ENCODE data around the gene ACVR1. TPM values are rescaled to one million over a fixed set of nuclear protein-coding genes. Genes with fewer than 3 reads are reported as not detected.
"Not testable (repeated sequence)": the region's sequence is repeated elsewhere in the genome, so short reads cannot be mapped to it uniquely, and the experiment has no call there.

The ACVR1 gene
- total RNA-seq, 5 donors from 2014 or later (not counting 1 experiment from before 2014, with no cell fraction given), result 18.3 to 31.5 (median 25.1) TPM

- Mint-ChIP-seq H3K4me3 (no peak overlapping the region), H3K36me3 (peaks cover 52% of the 10 kb centered on the region), H3K27me3 (no peaks in the 10 kb centered on the region), H3K27ac (no peak overlapping the region), H3K4me1 (no peaks in the 10 kb centered on the region), H3K9me3 (peaks cover 16 to 38% (median 17%) of the 10 kb centered on the region in 3 donors)
- H3K36me3 ChIP-seq (ENCODE audit: control insufficient read depth in 2 of 2, extremely low read depth in 1 of 2, insufficient read depth in 1 of 2, low read length in 1 of 2), result no peaks in the 10 kb centered on the region
- no peak for DNase-seq
- peaks cover 9% of the 10 kb centered on the region for H3K9me3 ChIP-seq
- no peak overlapping the region for H3K27ac ChIP-seq (ENCODE audit: low read length)
- WGBS (ENCODE audit: insufficient coverage), result no CpG with 5 or more reads among the region's 2 CpGs
- no peaks in the 10 kb centered on the region for H3K27me3 ChIP-seq (replicated peaks in 1 of 2; ENCODE audit: control insufficient read depth in 2 of 2, extremely low read depth in 1 of 2, insufficient read depth in 2 of 2, low read length in 1 of 2)
- no peak for ATAC-seq (replicated peaks in 1 of 4)
- no peaks in the 10 kb centered on the region for H3K4me1 ChIP-seq (ENCODE audit: control insufficient read depth in 1 of 2, extremely low read depth in 1 of 2, insufficient read depth in 2 of 2, low read length in 2 of 2)
- ChIA-PET CTCF (interaction anchor here in 1 of 2 donors (0.6 kb wide), 1 partner anchor 211 kb away, joined by 4 read pairs; no protein-coding TSS in a partner anchor), POLR2A (no interaction called here)
- H3K4me3 ChIP-seq (ENCODE audit: control insufficient read depth in 1 of 2, extremely low read depth in 1 of 2, low read length in 1 of 2), result no peak overlapping the region
Measured at GRCh38 chr2:157720504-157720903, 155.6 kb downstream of the ACVR1 start.

GRCh38 chr2:157704653-157705052, 171.5 kb downstream of the ACVR1 start:
- WGBS (ENCODE audit: insufficient coverage), result 100% methylated on average over 3 of the region's 5 CpGs
- H3K27ac ChIP-seq (ENCODE audit: low read length); H3K27ac Mint-ChIP-seq; H3K4me1 ChIP-seq (ENCODE audit: control insufficient read depth in 1 of 2, extremely low read depth in 1 of 2, insufficient read depth in 2 of 2, low read length in 2 of 2); H3K4me3 ChIP-seq (ENCODE audit: control insufficient read depth in 1 of 2, extremely low read depth in 1 of 2, low read length in 1 of 2); H3K4me3 Mint-ChIP-seq; H3K36me3 ChIP-seq (ENCODE audit: control insufficient read depth in 2 of 2, extremely low read depth in 1 of 2, insufficient read depth in 1 of 2, low read length in 1 of 2); ATAC-seq (replicated peaks in 1 of 4); CTCF ChIA-PET; H3K27me3 Mint-ChIP-seq; POLR2A ChIA-PET; DNase-seq; H3K27me3 ChIP-seq (replicated peaks in 1 of 2; ENCODE audit: control insufficient read depth in 2 of 2, extremely low read depth in 1 of 2, insufficient read depth in 2 of 2, low read length in 1 of 2); H3K9me3 ChIP-seq; H3K4me1 Mint-ChIP-seq: not testable (repeated sequence)
- H3K36me3 Mint-ChIP-seq, result peaks cover 36% of the 10 kb centered on the region
- peaks cover 15 to 46% (median 18%) of the 10 kb centered on the region in 3 donors for H3K9me3 Mint-ChIP-seq

GRCh38 chr2:157704148-157704547, 172.0 kb downstream of the ACVR1 start:
- H3K27ac ChIP-seq (ENCODE audit: low read length); H3K4me3 Mint-ChIP-seq; H3K4me1 Mint-ChIP-seq; H3K27ac Mint-ChIP-seq; H3K4me3 ChIP-seq (ENCODE audit: control insufficient read depth in 1 of 2, extremely low read depth in 1 of 2, low read length in 1 of 2); CTCF ChIA-PET; DNase-seq; H3K4me1 ChIP-seq (ENCODE audit: control insufficient read depth in 1 of 2, extremely low read depth in 1 of 2, insufficient read depth in 2 of 2, low read length in 2 of 2); H3K9me3 ChIP-seq; H3K27me3 Mint-ChIP-seq; H3K27me3 ChIP-seq (replicated peaks in 1 of 2; ENCODE audit: control insufficient read depth in 2 of 2, extremely low read depth in 1 of 2, insufficient read depth in 2 of 2, low read length in 1 of 2); H3K36me3 ChIP-seq (ENCODE audit: control insufficient read depth in 2 of 2, extremely low read depth in 1 of 2, insufficient read depth in 1 of 2, low read length in 1 of 2); ATAC-seq (replicated peaks in 1 of 4); POLR2A ChIA-PET: not testable (repeated sequence)
- H3K36me3 Mint-ChIP-seq, result peaks cover 31% of the 10 kb centered on the region
- 95% methylated on average over 6 of the region's 6 CpGs for WGBS (ENCODE audit: insufficient coverage)
- peaks cover 15 to 46% (median 19%) of the 10 kb centered on the region in 3 donors for H3K9me3 Mint-ChIP-seq

- no peak overlapping the region for H3K4me3 ChIP-seq (ENCODE audit: control insufficient read depth in 1 of 2, extremely low read depth in 1 of 2, low read length in 1 of 2)
- no peak overlapping the region for H3K27ac ChIP-seq (ENCODE audit: low read length)
- H3K27ac Mint-ChIP-seq, result no peak overlapping the region
- ATAC-seq (replicated peaks in 1 of 4) (no peak), DNase-seq (no peak)
- H3K9me3 Mint-ChIP-seq, result peaks cover 6 to 27% (median 15%) of the 10 kb centered on the region in 3 donors
- no peaks in the 10 kb centered on the region for H3K4me1 ChIP-seq (ENCODE audit: control insufficient read depth in 1 of 2, extremely low read depth in 1 of 2, insufficient read depth in 2 of 2, low read length in 2 of 2)
- WGBS (ENCODE audit: insufficient coverage), result 45% methylated on average over 1 of the region's 1 CpG
- H3K27me3 Mint-ChIP-seq, result no peaks in the 10 kb centered on the region
- no peaks in the 10 kb centered on the region for H3K9me3 ChIP-seq
- H3K36me3 ChIP-seq (ENCODE audit: control insufficient read depth in 2 of 2, extremely low read depth in 1 of 2, insufficient read depth in 1 of 2, low read length in 1 of 2), result no peaks in the 10 kb centered on the region
- ChIA-PET POLR2A (no interaction called here), CTCF (no interaction called here)
- H3K27me3 ChIP-seq (replicated peaks in 1 of 2; ENCODE audit: control insufficient read depth in 2 of 2, extremely low read depth in 1 of 2, insufficient read depth in 2 of 2, low read length in 1 of 2), result peaks cover 0 to 11% of the 10 kb centered on the region in 2 experiments
- peaks cover 9% of the 10 kb centered on the region for H3K36me3 Mint-ChIP-seq
- H3K4me3 Mint-ChIP-seq, result no peak overlapping the region
- H3K4me1 Mint-ChIP-seq, result no peaks in the 10 kb centered on the region
Measured at GRCh38 chr2:157699806-157700205, 176.3 kb downstream of the ACVR1 start.

- no peak for ATAC-seq (replicated peaks in 1 of 4)
- H3K27ac ChIP-seq (ENCODE audit: low read length), result no peak overlapping the region
- Mint-ChIP-seq H3K27me3 (no peaks in the 10 kb centered on the region), H3K9me3 (peaks cover 6 to 27% (median 15%) of the 10 kb centered on the region in 3 donors), H3K27ac (no peak overlapping the region), H3K36me3 (peaks cover 9% of the 10 kb centered on the region), H3K4me3 (no peak overlapping the region), H3K4me1 (no peaks in the 10 kb centered on the region)
- ChIA-PET CTCF (interaction anchor here in 1 of 2 donors (0.6 kb wide), 1 partner anchor 8 kb away, joined by 4 read pairs; no protein-coding TSS in a partner anchor), POLR2A (no interaction called here)
- H3K4me1 ChIP-seq (ENCODE audit: control insufficient read depth in 1 of 2, extremely low read depth in 1 of 2, insufficient read depth in 2 of 2, low read length in 2 of 2), result no peaks in the 10 kb centered on the region
- no peak overlapping the region for H3K4me3 ChIP-seq (ENCODE audit: control insufficient read depth in 1 of 2, extremely low read depth in 1 of 2, low read length in 1 of 2)
- DNase-seq, result no peak
- peaks cover 0 to 6% of the 10 kb centered on the region in 2 experiments for H3K27me3 ChIP-seq (replicated peaks in 1 of 2; ENCODE audit: control insufficient read depth in 2 of 2, extremely low read depth in 1 of 2, insufficient read depth in 2 of 2, low read length in 1 of 2)
- no peaks in the 10 kb centered on the region for H3K36me3 ChIP-seq (ENCODE audit: control insufficient read depth in 2 of 2, extremely low read depth in 1 of 2, insufficient read depth in 1 of 2, low read length in 1 of 2)
- H3K9me3 ChIP-seq, result no peaks in the 10 kb centered on the region
- WGBS (ENCODE audit: insufficient coverage), result 69% methylated on average over 3 of the region's 3 CpGs
Measured at GRCh38 chr2:157699009-157699408, 177.1 kb downstream of the ACVR1 start.

- peaks cover 6 to 27% (median 15%) of the 10 kb centered on the region in 3 donors for H3K9me3 Mint-ChIP-seq
- ATAC-seq (replicated peaks in 1 of 4), result no peak
- 45% methylated on average over 1 of the region's 1 CpG for WGBS (ENCODE audit: insufficient coverage)
- no peak overlapping the region for H3K4me3 Mint-ChIP-seq
- H3K4me1 ChIP-seq (ENCODE audit: control insufficient read depth in 1 of 2, extremely low read depth in 1 of 2, insufficient read depth in 2 of 2, low read length in 2 of 2), result no peaks in the 10 kb centered on the region
- H3K27me3 Mint-ChIP-seq, result peaks cover 0 to 3% of the 10 kb centered on the region in 2 donors
- DNase-seq, result no peak
- no peaks in the 10 kb centered on the region for H3K9me3 ChIP-seq
- H3K36me3 ChIP-seq (ENCODE audit: control insufficient read depth in 2 of 2, extremely low read depth in 1 of 2, insufficient read depth in 1 of 2, low read length in 1 of 2), result no peaks in the 10 kb centered on the region
- H3K27ac ChIP-seq (ENCODE audit: low read length), result no peak overlapping the region
- H3K27me3 ChIP-seq (replicated peaks in 1 of 2; ENCODE audit: control insufficient read depth in 2 of 2, extremely low read depth in 1 of 2, insufficient read depth in 2 of 2, low read length in 1 of 2), result peaks cover 0 to 6% of the 10 kb centered on the region in 2 experiments
- peaks cover 9% of the 10 kb centered on the region for H3K36me3 Mint-ChIP-seq
- ChIA-PET CTCF (interaction anchor here in 1 of 2 donors (0.6 kb wide), 1 partner anchor 8 kb away, joined by 4 read pairs; no protein-coding TSS in a partner anchor), POLR2A (no interaction called here)
- H3K27ac Mint-ChIP-seq, result no peak overlapping the region
- no peaks in the 10 kb centered on the region for H3K4me1 Mint-ChIP-seq
- H3K4me3 ChIP-seq (ENCODE audit: control insufficient read depth in 1 of 2, extremely low read depth in 1 of 2, low read length in 1 of 2), result no peak overlapping the region
Measured at GRCh38 chr2:157698430-157698829, 177.7 kb downstream of the ACVR1 start.

GRCh38 chr2:157696036-157696435, 180.1 kb downstream of the ACVR1 start:
- peaks cover 3 to 14% (median 9%) of the 10 kb centered on the region in 3 donors for H3K9me3 Mint-ChIP-seq
- DNase-seq, result no peak
- ChIA-PET CTCF (no interaction called here), POLR2A (no interaction called here)
- Histone ChIP-seq H3K4me1 (ENCODE audit: control insufficient read depth in 1 of 2, extremely low read depth in 1 of 2, insufficient read depth in 2 of 2, low read length in 2 of 2) (no peaks in the 10 kb centered on the region), H3K27ac (ENCODE audit: low read length) (no peak overlapping the region), H3K27me3 (replicated peaks in 1 of 2; ENCODE audit: control insufficient read depth in 2 of 2, extremely low read depth in 1 of 2, insufficient read depth in 2 of 2, low read length in 1 of 2) (peaks cover 0 to 6% of the 10 kb centered on the region in 2 experiments), H3K36me3 (ENCODE audit: control insufficient read depth in 2 of 2, extremely low read depth in 1 of 2, insufficient read depth in 1 of 2, low read length in 1 of 2) (no peaks in the 10 kb centered on the region), H3K4me3 (ENCODE audit: control insufficient read depth in 1 of 2, extremely low read depth in 1 of 2, low read length in 1 of 2) (no peak overlapping the region), H3K9me3 (no peaks in the 10 kb centered on the region)
- no peaks in the 10 kb centered on the region for H3K4me1 Mint-ChIP-seq
- peaks cover 0 to 3% of the 10 kb centered on the region in 2 donors for H3K27me3 Mint-ChIP-seq
- H3K4me3 Mint-ChIP-seq, result no peak overlapping the region
- H3K36me3 Mint-ChIP-seq, result peaks cover 2% of the 10 kb centered on the region
- H3K27ac Mint-ChIP-seq, result no peak overlapping the region
- ATAC-seq (replicated peaks in 1 of 4), result no peak
- WGBS (ENCODE audit: insufficient coverage), result 100% methylated on average over 1 of the region's 3 CpGs
